Prostate gland (tissue), 2 donors: ENCODE results near the gene SLC1A6.

ENCODE experiments used
- CTCF ChIP-seq, 4 experiments: fragments of 200-600 bp in 2 of 4; fragments of 450-650 bp in 2 of 4; sonication (generic) in 2 of 4; IDR thresholded peaks; 1 replicate in 3 of 4; 2 replicates in 1 of 4; pipeline ENCODE4 v1.5.1; 2016 to 2019; ENCODE audit warnings: antibody characterized with exemption in 4 of 4, mild to moderate bottlenecking in 2 of 4, moderate library complexity in 2 of 4
- POLR2A ChIP-seq: fragments of 450-650 bp; IDR thresholded peaks from one replicate; pipeline ENCODE4 v1.6.1; 2016; ENCODE audit warnings: antibody characterized with exemption, mild to moderate bottlenecking
- POLR2AphosphoS5 ChIP-seq: sonication (generic); formaldehyde crosslinking; IDR thresholded peaks from one replicate; pipeline ENCODE4 v1.6.1; 2017; ENCODE audit warnings: antibody characterized with exemption

GRCh38 chr19:14972676-14973075 lies 7.0 kb downstream of the SLC1A6 start:
- no peak for TF ChIP-seq POLR2A
- TF ChIP-seq POLR2AphosphoS5, result no peak
- no peak for TF ChIP-seq CTCF (IDR thresholded peaks at IDR 0.05)
